Fibroblast of skin of right biceps (primary cell): ENCODE measurements around the gene GNL1.
A peak's percentile ranks its signal among the peaks of the same experiment; 100 is the strongest.
"Not testable (repeated sequence)": the region's sequence is repeated elsewhere in the genome, so short reads cannot be mapped to it uniquely, and the experiment has no call there.

Experiments used
- DNase-seq: peaks from one replicate; pipeline ENCODE4 v3.0.0-alpha.2; 2013

GNL1 gene

DNA sequence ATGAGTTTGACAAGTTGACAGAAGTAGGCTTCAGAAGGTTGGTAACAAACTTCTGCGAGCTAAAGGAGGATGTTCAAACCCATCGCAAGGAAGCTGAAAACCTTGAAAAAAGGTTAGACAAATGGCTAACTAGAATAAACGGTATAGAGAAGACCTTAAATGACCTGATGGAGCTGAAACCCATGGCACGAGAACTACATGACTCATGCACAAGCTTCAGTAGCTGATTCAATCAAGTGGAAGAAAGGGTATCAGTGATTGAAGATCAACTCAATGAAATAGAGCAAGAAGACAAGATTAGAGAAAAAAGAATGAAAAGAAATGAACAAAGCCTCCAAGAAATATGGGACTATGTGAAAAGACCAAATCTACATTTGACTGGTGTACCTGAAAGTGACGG is 34.3 kb downstream of the GNL1 start:
- not testable (repeated sequence) for DNase-seq

DNA sequence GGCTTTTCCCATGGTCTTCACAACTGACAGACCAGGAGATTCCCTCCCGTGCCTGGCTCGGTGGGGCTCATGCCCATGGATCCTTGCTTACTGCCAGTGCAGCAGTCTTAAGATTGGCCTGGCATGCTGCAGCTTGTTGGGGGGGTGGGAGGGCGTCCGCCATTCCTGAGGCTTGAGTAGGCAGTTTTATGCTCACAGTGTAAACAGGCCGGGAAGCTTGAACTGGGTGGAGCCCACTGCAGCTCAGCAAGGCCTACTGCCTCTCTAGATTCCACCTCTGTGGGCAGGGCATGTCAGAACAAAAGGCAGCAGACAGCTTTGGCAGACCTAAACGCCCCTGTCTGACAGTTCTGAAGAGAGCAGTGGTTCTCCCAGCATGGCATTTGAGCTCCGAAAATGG is 35.2 kb downstream of the GNL1 start:
- peak; percentile 39 for DNase-seq

- no peak for DNase-seq
Observed at GRCh38 chr6:30520522-30520921, 35.8 kb downstream of the GNL1 start.

GRCh38 chr6:30518505-30519145 is 37.7 kb downstream of the GNL1 start:
- not testable (repeated sequence) for DNase-seq

DNA sequence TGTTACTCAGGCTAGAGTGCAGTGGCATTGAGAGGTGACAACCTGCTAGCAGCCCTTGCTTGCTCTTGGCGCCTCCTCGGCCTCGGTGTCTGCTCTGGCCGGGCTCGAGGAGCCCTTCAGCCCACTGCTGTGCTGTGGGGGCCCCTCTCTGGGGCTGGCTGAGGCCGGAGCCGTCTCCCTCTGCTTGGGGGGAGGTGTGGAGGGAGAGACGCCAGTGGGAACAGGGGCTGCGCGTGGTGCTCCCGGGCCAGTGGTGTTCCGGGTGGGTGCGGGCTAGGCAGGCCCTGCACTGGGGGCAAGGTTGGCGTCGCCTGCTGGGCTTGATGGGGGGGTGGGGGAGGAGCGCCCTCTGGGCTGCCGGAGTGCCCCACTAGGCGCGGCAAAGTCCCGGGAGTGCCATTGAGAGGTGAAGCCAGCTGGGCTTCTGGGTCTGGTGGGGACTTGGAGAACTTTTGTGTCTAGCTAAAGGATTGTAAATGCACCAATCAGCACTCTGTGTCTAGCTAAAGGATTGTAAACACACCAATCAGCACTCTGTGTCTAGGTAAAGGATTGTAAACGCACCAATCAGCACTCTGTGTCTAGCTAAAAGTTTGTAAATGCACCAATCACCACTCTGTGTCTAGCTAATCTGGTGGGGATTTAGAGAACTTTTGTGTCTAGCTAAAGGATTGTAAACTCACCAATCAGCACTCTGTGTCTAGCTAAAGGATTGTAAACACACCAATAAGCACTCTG is 38.4 kb downstream of the GNL1 start:
- DNase-seq = not testable (repeated sequence)

GRCh38 chr6:30516754-30517076 is 39.6 kb downstream of the GNL1 start:
- not testable (repeated sequence) for DNase-seq

- peak; percentile 89 for DNase-seq
Observed at GRCh38 chr6:30515944-30516753, 40.1 kb downstream of the GNL1 start.

GRCh38 chr6:30515106-30515505 is 41.2 kb downstream of the GNL1 start:
- DNase-seq = no peak

DNA sequence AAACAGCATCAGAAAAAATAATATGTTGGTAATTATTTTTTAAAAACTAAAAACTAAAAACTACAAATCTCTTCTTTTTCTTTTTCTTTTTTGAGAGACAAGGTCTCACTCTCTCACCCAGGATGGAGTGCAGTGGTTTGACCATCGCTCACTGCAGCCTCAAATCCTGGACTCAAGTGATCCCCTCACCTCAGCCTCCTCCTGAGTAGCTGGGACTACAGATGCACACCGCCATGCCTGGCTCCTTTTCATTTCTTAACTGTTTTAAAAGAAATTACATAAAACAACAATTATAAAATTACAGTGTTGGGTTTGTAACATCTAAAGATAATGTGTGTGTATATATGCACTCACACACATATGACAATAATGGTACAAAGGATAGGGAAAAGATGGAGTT is 42.8 kb downstream of the GNL1 start:
- no peak for DNase-seq

DNA sequence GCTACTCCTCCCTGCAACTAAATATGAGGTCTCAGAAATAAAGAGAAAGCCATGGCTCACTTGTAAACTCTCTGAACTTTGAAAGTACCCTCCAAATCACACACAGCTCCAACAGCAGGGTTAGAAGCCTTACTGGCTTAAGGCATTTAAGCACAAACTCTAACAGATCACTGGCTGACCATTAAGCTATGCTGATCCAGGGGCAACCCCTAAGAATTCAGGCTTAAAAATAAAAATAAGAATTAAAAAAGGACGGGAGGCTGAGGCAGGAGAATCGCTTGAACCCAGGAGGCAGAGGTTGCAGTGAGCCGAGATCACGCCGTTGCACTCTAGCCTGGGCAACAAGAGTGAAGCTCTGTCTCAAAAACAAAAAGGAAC is 45.1 kb downstream of the GNL1 start:
- DNase-seq = no peak

DNA sequence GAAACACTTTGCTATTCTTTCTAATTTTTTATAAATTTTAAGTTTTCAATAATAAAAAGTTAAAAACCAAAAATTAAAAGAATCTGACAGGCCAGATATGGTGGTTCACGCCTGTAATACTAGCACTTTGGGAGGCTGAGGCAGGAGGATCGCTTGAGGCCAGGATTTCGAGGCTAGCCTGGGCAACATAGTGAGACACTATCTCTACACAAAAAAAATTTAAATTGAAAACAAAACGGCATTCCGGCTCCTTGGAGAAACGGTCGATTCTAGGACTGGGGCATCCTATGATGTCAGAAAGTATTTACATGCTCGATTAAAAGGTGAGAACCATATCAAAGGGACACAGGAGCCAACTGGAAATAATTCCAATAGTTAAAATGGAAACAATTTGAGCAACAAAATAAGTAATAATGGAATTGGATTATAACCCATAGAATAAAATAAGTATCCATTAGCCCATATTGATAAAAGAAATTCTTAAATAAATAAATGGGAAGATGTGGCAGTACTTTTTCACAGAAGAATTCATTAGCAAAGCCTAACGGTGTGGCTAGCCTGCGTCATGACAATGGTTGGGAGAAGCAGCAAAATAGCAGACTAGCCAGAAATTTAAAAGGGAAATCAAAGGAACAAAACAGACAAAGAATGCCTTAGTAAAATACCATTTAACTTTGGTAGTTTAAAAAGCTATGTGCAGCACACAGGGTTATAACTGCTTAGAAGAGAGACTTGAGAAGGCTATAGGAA is 45.7 kb downstream of the GNL1 start:
- no peak for DNase-seq

DNA sequence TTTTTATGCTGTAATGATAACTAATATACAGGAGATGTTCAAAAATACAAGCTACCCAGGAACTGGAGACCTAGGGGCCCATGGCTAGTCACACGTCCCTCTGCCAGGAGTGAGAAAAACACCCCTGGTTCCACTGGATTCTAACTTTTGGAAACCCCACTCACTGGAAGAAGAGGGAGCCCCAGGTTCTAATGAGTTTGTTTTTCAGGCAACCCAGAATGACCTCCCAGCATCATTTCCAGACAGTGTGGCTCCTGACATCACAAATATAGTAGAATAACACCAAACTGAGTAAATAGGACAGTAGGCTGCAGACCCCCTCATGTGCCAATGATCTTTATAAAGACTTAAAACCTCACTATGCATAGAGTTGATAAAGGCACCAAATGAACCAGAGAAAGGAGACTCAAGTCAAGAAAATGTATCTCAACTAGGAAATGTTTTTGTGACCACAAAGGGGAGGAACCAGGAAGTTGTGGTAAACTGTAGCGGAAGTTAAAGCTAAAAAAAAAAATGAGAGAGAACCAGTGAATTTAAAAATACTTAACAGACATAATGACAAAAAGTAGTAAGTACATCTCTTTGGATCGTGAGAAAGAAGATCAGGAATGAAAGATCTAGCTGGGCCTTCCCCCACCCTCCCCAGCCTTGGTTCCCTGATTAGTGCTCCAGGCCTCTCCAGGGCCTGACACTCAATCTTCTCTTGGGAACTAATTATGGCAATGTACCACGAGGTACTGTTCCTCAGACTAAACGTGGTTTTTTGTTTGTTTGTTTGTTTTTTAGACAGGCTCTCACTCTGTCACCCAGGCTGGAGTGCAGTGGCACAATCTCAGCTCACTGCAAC is 47.2 kb downstream of the GNL1 start:
- DNase-seq = peak; percentile 61

GRCh38 chr6:30507849-30508827 is 48.2 kb downstream of the GNL1 start:
- DNase-seq = no peak

GRCh38 chr6:30500421-30501355 is 55.6 kb downstream of the GNL1 start:
- peak; percentile 55 for DNase-seq

DNA sequence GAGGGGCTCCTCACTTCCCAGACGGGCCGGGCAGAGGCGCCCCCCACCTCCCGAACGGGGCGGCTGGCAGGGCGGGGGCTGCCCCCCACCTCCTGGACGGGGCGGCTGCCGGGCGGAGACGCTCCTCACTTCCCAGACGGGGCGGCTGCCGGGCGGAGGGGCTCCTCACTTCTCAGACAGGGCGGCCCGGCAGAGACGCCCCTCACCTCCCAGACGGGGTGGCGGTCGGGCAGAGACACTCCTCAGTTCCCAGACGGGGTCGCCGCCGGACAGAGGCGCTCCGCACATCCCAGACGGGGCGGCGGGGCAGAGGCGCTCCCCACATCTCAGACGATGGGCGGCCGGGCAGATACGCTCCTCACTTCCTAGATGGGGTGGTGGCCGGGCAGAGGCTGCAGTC is 57.6 kb downstream of the GNL1 start:
- DNase-seq = not testable (repeated sequence)

DNA sequence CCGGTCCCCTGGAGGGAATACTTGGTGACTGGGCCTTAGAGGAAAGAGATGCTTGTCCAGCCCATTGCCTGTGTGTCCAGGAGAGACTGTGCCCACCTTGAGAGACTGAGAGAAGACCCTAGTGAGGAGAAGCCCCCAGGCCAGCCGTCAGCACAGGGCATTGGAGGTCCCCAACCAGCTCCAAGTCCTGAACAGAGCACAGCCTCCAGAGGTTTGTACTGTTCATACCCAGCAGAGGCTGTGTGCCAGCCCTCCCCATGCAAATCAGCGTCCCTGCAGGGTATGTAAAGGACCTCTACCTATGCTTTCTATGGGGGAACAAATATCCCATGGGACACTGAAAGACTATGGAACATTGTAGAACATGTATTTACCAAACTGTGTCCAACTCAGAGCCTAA is 58.6 kb downstream of the GNL1 start:
- no peak for DNase-seq

DNA sequence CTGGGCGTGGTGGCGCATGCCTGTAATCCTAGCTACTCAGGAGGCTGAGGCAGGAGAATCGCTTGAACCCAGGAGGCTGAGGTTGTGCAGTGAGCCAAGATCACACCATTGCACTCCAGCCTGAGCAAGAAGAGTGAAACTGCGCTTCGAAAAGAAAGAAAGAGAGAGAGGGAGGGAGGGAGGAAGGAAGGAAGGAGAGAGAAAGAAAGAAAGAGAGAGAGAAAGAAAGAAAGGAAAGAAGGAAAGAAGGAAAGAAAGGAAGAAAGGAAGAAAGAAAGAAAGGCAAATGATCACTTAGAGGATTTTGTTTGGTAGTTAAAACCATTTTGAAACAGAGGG is 59.1 kb downstream of the GNL1 start:
- not testable (repeated sequence) for DNase-seq

DNA sequence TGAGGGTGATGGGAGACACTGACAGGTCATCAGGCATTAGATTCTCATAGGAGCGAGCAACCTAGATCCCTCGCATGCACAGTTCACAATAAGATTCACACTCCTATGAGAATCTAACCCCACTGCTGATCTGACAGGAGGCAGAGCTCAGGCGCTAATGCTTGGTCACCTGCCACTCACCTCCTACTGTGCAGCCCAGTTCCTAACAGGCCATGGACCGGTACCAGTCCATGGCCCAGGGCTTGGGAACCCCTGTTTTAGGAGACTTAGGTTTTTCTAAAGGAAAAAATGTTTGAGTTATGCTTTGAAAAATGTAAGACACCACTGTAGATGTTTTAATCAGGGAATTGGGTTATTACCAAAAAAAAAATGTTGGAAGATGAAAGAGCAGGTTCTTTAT is 60.3 kb downstream of the GNL1 start:
- no peak for DNase-seq

GRCh38 chr6:30495060-30495459 is 61.2 kb downstream of the GNL1 start:
- DNase-seq = not testable (repeated sequence)

GRCh38 chr6:30494291-30494861 is 61.9 kb downstream of the GNL1 start:
- no peak for DNase-seq
